Amniotic stem cell (primary cell): ENCODE measurements around the gene GABBR2.

ENCODE experiments used
- DNase-seq: peaks from one replicate; lab custom pipeline; 2025; lab: John Stamatoyannopoulos, UW

The GABBR2 gene

DNA sequence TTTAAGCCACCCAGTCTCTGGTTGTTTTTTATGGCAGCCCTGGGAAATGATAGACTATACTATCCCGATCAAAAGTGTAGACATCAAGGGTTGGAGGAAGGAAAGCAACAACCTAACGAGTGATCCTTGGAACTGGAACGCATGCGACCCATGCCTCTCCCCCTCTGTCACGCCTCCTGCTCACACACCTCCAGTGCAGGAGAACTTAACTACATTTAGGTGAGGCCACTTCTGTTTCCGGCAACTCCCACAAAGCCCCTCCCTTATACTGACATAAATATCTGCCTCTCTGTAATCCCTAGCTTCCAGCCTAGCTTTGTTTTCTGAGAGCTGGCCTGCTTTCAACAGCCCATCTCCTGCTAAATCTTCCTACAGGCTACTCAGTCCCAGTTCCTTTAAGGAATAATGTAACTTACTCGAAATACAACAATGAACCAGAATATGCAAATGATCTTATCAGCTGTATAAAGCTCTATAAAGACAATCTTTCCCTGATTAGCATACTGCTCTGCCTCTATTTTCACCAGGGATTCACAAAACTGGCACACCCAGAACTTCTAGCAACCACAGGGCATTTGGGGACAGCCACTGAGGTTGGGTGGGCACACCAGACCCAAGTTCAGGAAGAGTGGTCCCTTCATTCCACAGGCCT lies 73.9 kb downstream of the GABBR2 start:
- no peak for DNase-seq

DNA sequence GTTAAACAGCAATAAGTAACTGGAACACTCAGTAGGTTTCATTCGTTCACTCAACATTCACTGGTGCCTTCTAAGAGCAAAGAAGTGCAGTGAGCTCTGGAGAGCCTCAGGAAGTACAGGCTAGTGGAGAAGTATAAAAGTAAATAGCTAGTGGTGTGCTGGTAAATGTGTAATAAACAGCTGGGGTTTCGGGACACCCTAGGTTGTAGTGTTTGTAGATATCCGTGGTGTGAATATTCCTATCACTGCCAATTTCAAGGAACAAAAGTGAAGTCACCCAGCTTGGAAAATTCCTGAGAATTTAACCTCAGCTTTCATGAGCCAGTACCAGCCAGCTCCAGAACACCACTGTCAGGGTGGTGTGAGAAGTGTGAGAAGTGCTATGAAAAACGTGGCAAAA lies 75.9 kb downstream of the GABBR2 start:
- DNase-seq: no peak

DNA sequence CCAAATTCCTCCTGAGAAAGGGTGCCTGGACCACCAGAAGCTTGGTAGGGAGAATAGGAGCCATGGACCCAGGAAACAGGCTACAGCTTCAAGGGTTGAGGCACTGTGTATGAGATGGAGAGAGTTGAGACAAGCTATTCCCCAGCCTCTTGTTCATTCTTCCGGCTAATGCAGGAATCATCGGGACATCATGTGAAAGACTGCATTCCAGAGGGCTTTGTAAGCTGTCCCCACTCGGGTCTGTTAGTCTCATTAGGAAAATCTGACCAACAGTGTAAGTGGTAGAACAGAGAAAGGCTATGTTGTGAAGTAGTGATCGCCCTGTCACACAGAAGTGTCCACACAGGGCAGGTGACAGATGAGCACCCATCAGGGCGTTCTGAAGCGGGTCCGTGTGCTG lies 81.4 kb downstream of the GABBR2 start:
- no peak for DNase-seq

DNA sequence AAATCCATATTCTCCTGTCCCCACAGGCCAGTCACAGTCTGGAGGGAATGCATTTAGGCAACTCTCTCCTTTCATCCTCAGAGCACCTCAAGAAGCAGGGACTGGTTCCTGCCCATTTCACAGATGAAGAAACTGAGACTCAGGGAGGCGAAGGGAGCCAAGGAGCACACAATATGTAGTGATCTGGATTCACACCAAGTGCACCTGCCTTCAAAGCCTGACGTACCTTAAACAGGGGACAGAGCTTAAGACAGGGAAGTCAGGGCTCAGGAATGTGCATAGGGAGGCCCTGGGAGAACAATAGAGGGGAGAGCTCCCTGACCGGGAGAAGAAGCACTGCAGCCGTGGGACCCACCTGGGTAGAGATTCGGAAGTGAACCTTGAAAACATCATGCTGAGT lies 83.0 kb downstream of the GABBR2 start:
- no peak for DNase-seq

DNA sequence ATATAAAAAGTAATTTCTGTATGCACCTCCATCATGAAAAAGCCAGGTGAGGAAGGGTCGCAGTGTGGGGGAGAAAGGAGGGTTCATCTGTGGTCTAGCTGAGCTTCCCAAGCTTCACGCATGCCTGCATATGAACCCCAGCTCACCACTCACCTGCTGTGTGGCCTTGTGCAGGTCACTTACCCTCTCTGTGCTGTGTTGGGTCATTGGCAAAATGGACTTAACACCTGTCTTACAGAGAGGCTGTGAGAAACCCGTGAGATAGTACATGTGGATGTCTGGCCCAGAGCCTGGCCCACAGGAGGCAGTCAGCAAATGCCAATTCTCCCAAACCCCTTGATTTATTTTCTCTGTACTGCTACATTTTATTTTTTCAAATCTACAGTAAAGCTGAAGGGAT lies 88.9 kb downstream of the GABBR2 start:
- DNase-seq: no peak

DNA sequence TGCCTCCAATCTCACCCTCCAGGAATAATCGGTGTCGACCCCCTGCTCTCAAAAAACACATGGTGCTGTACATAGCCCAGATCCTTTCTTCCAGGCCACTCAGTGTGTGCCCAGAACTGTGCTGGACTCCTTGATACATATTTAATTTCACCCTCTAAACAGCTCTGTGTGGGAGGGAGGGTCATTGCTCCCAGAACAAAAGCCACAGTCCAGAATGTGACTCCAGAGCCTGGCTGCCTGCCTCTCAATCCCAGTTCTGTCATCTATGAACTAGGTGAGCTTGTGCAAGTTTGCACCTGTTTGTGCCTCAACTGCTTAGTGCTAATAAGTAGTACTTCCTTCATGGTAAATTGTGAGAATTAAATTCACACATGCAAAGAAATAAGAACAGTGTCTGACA lies 93.1 kb downstream of the GABBR2 start:
- DNase-seq: no peak

DNA sequence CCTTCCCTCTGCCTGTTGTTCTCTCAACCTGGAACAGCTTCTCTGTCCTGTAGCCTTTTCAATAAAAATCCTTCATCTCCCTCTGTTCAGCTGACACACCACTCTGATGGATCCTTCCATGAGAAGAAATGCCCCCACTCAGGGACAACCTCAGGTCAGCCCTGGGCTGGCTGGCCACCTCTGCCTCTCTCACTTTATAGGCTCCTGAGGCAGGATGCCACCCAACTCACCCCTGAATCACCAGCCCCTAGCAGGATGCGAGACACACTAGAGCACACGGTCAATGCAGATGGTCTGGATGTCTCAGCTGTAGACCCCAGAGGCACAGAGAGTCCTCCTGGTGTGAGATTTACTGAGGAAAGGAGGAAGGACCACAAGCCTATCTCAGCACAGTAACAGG lies 93.8 kb downstream of the GABBR2 start:
- no peak for DNase-seq

DNA sequence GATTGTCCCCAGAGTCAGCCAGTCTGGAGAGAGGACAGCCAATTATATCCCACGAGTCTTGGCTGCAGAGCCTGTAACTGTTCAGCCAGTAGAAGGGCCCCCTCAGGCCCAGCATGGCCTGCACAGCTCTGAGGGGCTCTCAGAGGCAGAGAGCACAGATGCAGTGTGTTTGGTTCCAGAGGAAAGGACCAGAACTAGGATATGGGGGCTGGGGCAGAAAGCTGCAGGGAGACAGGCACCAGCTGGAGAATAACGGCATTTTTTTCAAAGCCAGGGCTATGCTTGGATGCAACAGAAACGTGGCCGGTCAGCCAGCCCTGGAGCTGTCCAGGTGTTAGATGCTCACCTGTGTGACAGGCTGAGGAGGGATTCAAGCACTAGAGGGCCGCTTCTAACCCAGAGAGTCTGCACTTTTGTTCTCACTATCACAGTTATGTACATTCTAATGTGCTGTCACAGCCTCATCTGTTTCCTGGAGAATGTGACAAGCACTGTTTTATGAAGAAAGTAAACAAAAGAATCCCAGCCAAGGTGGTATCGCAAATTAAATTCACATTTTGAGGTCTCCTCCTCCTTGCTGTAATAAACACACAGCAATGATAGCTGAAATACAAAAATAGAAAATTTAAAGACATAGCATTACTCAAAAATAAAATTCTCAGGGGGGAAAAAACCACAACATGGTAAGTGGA lies 96.5 kb downstream of the GABBR2 start:
- DNase-seq: no peak

DNA sequence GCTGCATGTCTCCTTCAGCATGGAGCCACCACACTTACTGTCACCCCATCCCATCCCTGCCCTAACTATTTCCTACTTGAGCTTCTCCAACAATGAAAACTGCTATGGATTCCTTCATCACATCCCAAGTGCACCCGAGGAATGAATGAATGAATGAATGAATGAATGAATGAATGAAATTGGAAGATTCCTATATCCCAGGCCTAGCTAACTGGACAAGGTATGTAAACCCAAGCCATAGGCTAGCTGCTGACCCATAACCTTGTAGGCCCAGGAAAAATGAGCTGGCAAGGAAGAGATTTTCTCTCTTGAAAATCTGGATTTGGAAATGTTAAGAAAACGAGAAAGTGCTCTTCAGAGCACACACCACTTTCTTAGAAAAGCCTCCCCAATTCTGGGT lies 97.4 kb downstream of the GABBR2 start:
- DNase-seq: no peak

DNA sequence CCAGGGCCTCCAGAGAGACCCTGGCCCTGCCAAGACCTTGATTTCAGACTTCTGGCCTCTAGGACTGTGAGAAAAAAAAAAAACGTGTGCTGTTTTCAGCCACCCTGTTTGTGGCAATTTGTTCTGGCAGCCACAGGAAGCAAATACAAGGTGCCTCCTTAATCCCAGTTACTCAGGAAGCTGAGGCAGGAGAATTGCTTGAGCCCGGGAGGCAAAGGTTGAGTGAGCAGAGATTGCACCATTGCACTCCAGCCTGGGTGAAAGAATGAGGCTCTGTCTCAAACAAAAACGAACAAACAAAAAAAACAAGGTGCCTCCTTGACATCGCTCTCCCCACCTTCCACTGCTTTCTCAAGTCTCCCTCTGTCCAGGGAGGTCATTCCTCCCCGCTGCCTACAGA lies 98.0 kb downstream of the GABBR2 start:
- DNase-seq: no peak

DNA sequence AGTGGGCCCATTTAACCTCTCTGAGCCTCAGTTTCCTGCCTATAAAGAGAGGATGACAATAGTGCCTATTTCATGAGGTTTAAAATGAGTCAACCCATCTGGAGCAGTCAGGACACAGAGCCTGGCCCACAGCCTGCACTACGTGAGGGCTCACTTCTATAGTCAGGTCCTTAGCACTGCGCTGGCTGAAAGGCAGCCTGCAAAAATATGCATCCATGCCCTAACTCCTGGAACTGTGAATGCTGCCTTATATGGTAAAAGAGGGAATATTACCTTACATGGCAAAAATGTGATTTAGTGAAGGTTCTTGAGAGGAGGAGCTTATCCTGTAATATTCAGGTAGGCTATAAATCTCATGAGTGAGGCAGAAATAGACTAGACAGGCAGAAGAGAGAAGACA lies 98.5 kb downstream of the GABBR2 start:
- DNase-seq: no peak

DNA sequence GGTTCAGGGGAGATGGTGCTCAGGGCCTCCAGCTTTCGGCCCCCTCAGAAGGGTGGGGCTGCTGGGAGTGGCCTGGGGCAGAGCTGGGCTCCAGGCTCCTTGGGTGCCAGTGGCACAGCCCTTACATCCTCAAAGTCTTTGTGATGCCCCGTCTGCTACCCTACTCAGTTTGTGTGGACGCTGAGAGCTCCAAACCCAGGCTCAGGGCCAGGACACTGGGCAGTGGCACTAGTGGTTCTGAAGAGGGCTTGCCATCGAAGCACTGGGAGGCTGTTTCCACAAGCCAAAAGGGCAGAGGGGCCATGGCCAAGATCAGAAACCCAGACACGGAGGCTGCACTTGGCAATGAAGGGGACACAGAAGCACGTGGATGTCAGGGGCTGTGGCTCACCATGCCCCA lies 99.1 kb downstream of the GABBR2 start:
- DNase-seq: no peak

DNA sequence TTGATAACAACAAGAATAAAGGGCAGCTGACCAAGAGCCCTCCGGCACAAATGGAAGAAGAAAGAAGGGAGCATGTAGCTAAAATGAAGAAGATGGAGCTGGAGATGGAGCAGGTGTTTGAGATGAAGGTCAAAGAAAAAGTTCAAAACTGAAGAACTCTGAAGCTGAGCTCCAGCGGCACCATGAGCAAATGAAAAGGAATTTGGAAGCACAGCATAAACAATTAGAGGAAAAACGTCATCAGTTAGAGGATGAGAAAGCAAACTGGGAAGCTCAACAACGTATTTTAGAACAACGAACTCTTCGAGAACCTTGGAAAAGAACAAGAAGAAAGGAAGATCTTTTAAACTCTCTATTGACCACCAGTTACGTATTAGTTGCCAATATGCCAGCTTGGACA lies 100.9 kb downstream of the GABBR2 start:
- DNase-seq: no peak

DNA sequence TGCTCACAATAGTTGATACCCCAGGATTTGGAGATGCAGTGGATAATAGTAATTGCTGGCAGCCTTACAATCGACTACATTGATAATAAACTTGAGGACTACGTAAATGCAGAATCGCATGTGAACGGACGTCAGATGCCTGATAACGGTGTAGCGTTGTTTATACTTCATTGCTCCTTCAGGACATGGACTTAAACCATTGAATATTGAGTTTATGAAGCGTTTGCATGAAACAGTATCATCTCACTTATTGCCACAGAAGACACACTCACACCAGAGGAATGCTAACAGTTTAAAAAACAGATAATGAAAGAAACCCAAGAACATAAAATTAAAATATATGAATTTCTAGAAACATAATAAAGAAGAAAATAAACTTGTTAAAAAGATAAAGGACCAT lies 101.6 kb downstream of the GABBR2 start:
- no peak for DNase-seq

DNA sequence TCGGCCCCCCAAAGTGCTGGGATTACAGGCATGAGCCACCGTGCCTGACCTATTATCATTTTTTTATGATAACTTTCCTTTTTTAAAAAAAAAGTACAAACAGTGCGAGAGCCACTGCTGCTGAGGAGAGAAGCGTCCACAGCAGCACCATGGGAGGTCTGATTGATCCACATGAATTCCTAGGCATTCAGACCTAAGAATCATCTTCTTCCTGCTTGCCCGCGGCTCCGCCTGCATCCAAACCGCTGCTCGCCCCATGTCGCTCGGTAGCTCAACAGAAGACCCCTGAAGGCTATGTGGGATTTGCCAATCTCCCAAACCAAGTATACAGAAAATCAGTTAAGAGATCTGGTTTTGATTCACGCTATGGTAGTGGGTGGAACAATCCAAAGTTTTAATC lies 102.0 kb downstream of the GABBR2 start:
- no peak for DNase-seq

DNA sequence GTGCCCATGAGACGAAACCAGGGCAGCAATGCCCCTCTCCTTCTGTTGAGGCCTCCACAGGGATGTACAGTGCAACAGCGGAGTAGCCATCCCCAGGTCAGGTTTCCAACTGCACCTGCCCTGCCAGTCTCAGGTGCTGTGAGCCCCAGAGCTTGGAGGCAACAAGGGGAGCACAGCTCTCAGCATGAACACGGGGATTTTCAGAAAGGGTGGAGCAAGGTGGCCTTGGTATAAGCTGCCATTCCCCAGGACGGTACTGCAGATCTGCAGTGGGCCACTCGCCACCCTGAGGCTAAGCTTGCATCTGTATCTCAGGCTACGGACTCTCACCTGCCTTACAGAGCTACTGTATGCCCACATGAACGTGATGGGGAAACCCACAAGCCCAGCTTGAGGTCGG lies 103.6 kb downstream of the GABBR2 start:
- DNase-seq: no peak

DNA sequence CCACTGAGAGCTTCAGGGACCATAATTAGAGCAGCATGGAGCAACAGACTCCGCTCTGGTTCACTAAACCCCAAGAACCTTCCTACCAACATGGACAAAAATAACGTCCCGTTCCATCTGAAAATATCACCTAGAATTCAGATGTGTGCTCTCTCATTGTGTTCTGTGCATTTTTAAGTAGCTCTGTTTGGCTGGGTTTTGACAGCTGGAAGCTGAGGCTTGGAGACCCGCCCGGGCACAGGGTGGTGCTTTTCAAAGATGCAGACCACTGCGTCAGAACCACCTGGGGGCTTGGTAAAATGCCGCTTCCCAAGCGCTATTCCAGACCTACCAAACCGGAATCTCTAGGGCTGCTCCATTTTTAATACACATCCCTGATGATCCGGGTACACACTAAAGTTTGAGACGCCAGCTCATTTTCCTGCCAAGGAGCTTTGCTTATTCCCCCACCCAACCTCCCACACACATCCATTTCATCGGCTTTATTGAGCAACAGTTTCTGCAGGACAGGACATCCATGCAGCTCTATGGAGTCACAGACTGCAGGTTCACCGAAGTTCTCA lies 104.8 kb downstream of the GABBR2 start:
- DNase-seq: no peak

DNA sequence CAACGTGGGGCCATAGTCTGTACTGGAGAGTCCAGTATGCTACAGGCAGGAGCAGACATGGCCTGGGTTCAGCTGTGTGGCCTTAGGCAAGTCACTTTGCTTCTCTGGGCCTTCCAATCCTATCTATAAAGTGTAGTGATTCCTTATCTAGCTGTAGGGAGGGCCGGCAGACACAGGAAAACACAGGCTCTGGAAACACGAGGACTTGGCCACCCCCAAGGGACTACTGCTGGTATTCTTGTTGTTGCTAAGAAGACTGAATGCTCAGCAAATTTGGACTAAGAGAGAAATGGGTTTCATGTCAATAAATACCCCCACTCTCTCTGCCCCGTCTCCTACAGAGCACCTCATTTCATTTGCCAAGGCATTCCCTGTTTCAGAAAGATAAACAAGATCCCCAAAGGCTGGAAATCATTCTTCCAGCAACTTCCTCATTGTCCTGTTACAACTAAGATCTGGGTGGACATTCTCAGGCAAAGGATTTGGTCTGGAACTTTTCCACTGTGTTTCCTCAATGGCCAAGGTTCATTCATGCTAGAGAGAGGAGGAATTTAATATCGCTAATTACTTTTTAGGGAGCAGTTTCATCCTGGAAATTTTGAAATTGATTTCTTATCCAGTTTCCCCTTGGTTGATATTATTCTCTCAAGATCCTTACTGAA lies 105.8 kb downstream of the GABBR2 start:
- DNase-seq: no peak

DNA sequence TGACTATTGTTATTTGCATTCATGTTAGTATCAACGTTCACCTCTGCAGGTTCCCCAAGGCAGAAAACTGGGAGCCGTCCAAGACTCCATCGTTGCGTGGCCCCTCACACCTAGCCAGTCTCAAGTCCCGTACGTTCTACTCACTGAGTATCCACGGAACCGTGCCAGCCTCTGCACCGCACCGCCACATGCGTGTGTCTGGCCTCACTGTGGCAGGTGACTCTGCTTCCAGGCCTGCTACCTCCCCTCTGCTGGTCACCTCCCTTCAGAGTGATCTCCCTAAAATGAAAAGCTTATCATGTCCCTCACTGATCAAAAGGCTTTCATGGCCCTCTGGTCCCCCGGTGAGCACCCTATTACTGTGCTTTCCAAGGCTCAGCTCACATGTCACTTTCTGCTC lies 108.1 kb downstream of the GABBR2 start:
- no peak for DNase-seq

DNA sequence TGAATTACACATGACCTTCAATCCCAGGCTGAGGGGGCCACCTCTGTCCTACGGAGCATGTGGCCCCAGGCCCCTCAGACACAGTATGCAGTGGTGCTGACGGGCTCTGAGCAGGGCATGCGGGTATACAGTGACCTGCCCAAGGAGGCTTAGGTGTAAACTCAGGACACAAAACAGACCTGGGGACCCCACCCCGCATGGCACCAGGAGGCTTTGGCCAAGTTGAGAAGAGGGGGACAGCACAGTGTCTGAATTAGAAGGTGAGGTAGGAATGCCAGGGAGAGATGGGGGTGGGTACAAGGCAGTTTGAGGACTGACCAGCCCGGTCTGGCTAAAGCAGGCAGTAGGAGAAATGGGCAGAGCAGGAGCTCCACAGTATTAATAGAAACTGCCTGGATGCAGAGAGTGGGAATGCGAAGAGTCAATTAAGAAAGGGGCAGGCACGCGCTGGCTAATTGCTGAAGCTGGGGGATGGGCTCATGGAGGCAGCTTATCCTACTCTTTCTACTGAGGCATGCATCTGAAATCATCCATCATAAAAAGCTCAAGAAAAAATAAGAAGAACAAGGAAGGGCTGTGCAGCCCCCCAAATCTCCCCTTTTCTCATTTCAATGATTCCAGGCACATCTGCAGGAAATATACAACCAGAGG lies 109.0 kb downstream of the GABBR2 start:
- no peak for DNase-seq

DNA sequence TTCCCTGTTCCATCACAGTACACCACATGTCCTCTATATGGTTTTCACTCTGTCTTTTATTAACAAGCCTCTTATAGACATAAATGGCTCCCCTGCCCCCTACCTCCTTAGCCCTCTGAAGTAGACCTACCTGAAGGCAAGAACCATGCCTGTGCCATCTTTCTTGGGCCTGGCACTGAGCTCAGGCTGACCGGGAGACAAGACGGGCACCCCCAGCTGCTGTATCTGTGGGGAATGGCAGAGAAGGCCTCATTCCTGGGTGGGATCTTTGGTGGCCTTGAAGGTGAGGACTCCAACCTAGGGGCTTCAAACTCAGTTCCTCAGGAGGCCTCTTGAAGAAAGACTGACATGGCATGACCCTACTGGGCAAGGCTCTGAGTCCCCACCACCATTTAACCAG lies 109.9 kb downstream of the GABBR2 start:
- DNase-seq: no peak

DNA sequence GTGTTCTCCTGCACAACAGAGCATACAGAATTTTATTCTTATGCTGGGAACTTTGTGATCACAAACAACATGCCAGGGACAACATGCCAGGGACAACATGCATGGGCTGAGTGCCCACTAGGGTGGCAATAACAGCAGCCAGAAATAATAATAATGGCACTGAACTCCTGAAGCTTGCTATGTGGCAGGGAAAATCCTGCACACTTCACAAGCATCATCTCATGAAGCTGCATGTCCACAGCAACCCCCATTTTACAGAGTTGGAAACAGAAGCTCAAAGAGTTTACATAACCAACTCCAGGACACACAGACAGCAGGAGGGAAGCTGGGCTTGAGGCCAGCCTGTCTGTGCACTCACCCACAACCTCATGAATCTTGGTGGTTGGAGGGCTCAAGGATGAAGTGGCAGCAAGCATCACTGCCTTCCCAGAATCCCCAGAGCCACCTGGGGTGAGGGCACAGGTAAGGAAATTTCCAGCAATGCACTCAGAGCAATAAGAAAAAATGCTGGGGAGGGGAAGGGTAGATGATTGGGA lies 111.4 kb downstream of the GABBR2 start:
- DNase-seq: no peak

DNA sequence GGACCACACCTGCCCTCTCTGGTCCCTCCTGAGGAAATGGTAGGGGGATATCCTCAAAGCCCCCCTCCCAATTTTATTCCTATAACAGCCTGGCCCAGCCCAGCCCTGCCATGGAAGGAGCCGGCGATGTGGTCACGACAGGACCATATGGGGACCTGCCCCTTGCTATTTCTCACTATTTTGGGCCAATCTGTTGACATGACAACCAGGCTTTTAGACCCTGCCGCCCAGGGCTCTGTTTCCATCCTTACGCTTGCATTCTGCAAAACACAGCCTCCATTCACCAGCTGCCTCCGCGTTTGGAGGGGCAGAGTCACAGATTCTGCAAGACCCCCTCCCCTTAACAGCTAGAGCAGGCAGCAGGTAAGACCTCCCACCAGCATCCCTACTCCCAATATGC lies 112.2 kb downstream of the GABBR2 start:
- DNase-seq: no peak
